Astrocyte (in vitro differentiated cells and primary cell): ENCODE measurements around the gene MRPL33. TPM values are rescaled to one million over a fixed set of nuclear protein-coding genes. Genes with fewer than 3 reads are reported as not detected.

Experiments
- DNase-seq: peaks from one replicate; pipeline ENCODE4 v3.0.0-alpha.2; 2010; ENCODE audit warnings: low read depth
- FAIRE-seq: peaks from 2 replicates; lab custom pipeline; 2011; peaks lifted over from hg19 to GRCh38; lab: Jason Lieb, UNC
- H2AFZ ChIP-seq: 2 replicates; pipeline ENCODE4 v1.6.0; 2012; ENCODE audit warnings: low read depth, low read length, inconsistent platforms
- H3K27ac ChIP-seq: 2 replicates; pipeline ENCODE4 v1.5.1; 2011; ENCODE audit warnings: low read depth, low read length, inconsistent platforms
- H3K27me3 ChIP-seq: 2 replicates; pipeline ENCODE4 v1.6.0; 2011; ENCODE audit warnings: low read length, inconsistent platforms; ENCODE audit not compliant: insufficient read depth
- H3K36me3 ChIP-seq: 2 replicates; pipeline ENCODE4 v1.5.1; 2011; ENCODE audit warnings: low read length, inconsistent platforms; ENCODE audit not compliant: insufficient read depth
- H3K4me1 ChIP-seq: 2 replicates; pipeline ENCODE4 v1.5.1; 2011; ENCODE audit warnings: low read length, inconsistent platforms; ENCODE audit not compliant: insufficient read depth
- H3K4me2 ChIP-seq: 2 replicates; pipeline ENCODE4 v1.6.0; 2012; ENCODE audit warnings: low read length, inconsistent platforms
- H3K4me3 ChIP-seq: 2 replicates; pipeline ENCODE4 v1.5.1; 2011; ENCODE audit warnings: low read depth, mild to moderate bottlenecking, low read length, inconsistent platforms; ENCODE audit not compliant: insufficient read depth
- H3K79me2 ChIP-seq: 2 replicates; pipeline ENCODE4 v1.6.0; 2012; ENCODE audit warnings: mild to moderate bottlenecking, low read length, inconsistent platforms; ENCODE audit not compliant: insufficient read depth
- H3K9ac ChIP-seq: 2 replicates; pipeline ENCODE4 v1.6.0; 2012; ENCODE audit warnings: mild to moderate bottlenecking, low read length, inconsistent platforms
- H3K9me3 ChIP-seq: 2 replicates; pipeline ENCODE4 v1.5.1; 2012; ENCODE audit warnings: low read depth, mild to moderate bottlenecking, low read length, inconsistent platforms; ENCODE audit not compliant: insufficient read depth
- H4K20me1 ChIP-seq: 2 replicates; pipeline ENCODE4 v1.6.0; 2012; ENCODE audit warnings: low read length, inconsistent platforms; ENCODE audit not compliant: insufficient read depth
- H3K27ac Mint-ChIP-seq: one replicate; pipeline ENCODE4 v1.8.0; 2021; ENCODE audit warnings: mild to moderate bottlenecking, mixed read lengths; ENCODE audit not compliant: unreplicated experiment
- H3K27me3 Mint-ChIP-seq: one replicate; pipeline ENCODE4 v1.8.0; 2021; ENCODE audit warnings: low read depth, mixed read lengths; ENCODE audit not compliant: unreplicated experiment
- H3K36me3 Mint-ChIP-seq: one replicate; pipeline ENCODE4 v1.8.0; 2021; ENCODE audit warnings: low read depth, mixed read lengths; ENCODE audit not compliant: unreplicated experiment
- H3K4me1 Mint-ChIP-seq: one replicate; pipeline ENCODE4 v1.8.0; 2021; ENCODE audit warnings: low read depth, mixed read lengths; ENCODE audit not compliant: unreplicated experiment
- H3K4me3 Mint-ChIP-seq: one replicate; pipeline ENCODE4 v1.8.0; 2021; ENCODE audit warnings: mild to moderate bottlenecking, moderate library complexity, mixed read lengths; ENCODE audit not compliant: unreplicated experiment
- H3K9me3 Mint-ChIP-seq: one replicate; pipeline ENCODE4 v1.8.0; 2021; ENCODE audit warnings: mild to moderate bottlenecking, mixed read lengths; ENCODE audit not compliant: unreplicated experiment
- EZH2 ChIP-seq: IDR thresholded peaks from 2 replicates; pipeline ENCODE4 v1.6.1; 2012; ENCODE audit warnings: mild to moderate bottlenecking, low read length, inconsistent platforms; ENCODE audit not compliant: insufficient read depth
- total RNA-seq: library from RNA; stranded (reverse); gene quantifications from 2 replicates; pipeline ENCODE4 v1.2.1, GENCODE V29; 2021
- TF ChIP-seq, protein P1 (sequence below): IDR thresholded peaks from 2 replicates; pipeline ENCODE4 v1.5.1; 2011; ENCODE audit warnings: low read depth, mild to moderate bottlenecking, inconsistent platforms, low read length, moderate library complexity; ENCODE audit not compliant: insufficient read depth

MRPL33 gene
- total RNA-seq, 1 donor from 2014 or later: 85.3 TPM

- no peak overlapping the region for H2AFZ ChIP-seq
- H3K27me3 ChIP-seq: no peaks in the 10 kb centered on the region
- peaks cover 6% of the 10 kb centered on the region for H3K36me3 ChIP-seq
- no peak overlapping the region for H3K27ac ChIP-seq
- no peaks in the 10 kb centered on the region for H3K9me3 ChIP-seq
- peak overlapping the region; percentile 93 for H3K9ac ChIP-seq
- peaks cover 72% of the 10 kb centered on the region for H3K79me2 ChIP-seq
- H3K4me1 ChIP-seq: peaks cover 25% of the 10 kb centered on the region
- FAIRE-seq (no peak), DNase-seq (no peak)
- peaks cover 26% of the 10 kb centered on the region for H3K4me1 Mint-ChIP-seq
- H3K4me3 ChIP-seq: peak overlapping the region; percentile 97
- TF ChIP-seq, protein P1, sequence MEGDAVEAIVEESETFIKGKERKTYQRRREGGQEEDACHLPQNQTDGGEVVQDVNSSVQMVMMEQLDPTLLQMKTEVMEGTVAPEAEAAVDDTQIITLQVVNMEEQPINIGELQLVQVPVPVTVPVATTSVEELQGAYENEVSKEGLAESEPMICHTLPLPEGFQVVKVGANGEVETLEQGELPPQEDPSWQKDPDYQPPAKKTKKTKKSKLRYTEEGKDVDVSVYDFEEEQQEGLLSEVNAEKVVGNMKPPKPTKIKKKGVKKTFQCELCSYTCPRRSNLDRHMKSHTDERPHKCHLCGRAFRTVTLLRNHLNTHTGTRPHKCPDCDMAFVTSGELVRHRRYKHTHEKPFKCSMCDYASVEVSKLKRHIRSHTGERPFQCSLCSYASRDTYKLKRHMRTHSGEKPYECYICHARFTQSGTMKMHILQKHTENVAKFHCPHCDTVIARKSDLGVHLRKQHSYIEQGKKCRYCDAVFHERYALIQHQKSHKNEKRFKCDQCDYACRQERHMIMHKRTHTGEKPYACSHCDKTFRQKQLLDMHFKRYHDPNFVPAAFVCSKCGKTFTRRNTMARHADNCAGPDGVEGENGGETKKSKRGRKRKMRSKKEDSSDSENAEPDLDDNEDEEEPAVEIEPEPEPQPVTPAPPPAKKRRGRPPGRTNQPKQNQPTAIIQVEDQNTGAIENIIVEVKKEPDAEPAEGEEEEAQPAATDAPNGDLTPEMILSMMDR: no peak
- no peak for TF ChIP-seq EZH2
- H3K4me3 Mint-ChIP-seq: peak overlapping the region; percentile 98
- H3K9me3 Mint-ChIP-seq: no peaks in the 10 kb centered on the region
- H3K36me3 Mint-ChIP-seq: peaks cover 10% of the 10 kb centered on the region
- no peaks in the 10 kb centered on the region for H3K27me3 Mint-ChIP-seq
- H3K27ac Mint-ChIP-seq: peak overlapping the region; percentile 14
- peak overlapping the region; percentile 86 for H3K4me2 ChIP-seq
- H4K20me1 ChIP-seq: peaks cover 10% of the 10 kb centered on the region
Observed at GRCh38 chr2:27773959-27774358, 2.4 kb downstream of the MRPL33 start.

DNA sequence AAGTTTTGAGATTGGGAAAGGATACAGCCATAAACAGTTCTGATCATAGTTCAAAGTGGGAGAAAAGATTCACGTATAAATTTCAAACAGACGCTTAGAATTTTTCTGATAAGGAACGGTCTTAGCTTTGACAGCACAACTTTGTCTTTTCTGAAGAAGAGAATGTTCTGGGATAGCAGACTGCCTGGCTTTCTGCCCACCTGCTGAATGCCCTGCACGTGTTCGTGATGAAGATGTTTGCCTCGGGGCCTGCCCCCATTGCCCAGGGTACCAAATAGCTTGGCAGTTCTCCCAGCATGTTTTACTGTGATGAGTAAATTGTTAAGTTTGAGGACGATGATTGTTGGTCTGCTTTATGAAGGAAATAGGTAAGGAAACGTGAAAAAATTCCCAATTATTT lies 4.6 kb downstream of the MRPL33 start:
- peaks cover 10% of the 10 kb centered on the region for H3K36me3 Mint-ChIP-seq
- H3K9me3 ChIP-seq: no peaks in the 10 kb centered on the region

DNA sequence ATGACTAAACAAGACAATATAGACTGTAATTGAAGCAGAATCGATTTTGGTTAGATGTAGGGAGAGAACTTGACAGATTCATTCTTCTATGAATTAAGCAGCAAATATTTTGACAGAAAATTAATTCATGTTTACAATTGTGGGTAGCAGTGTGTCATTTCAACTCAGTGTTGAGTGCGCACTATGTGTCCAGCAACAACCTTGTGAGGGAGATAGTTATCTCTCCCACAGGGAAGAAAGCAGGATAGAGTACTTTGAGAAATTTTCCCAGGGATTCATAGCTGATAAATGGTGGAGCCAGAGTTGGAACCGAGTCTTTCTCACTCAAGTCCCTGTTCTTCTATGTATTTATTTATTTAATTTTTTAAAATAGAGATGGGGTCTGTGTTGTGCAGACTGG lies 5.2 kb downstream of the MRPL33 start:
- no peak overlapping the region for H3K9ac ChIP-seq
- H3K4me1 Mint-ChIP-seq: peaks cover 29% of the 10 kb centered on the region
- H3K36me3 ChIP-seq: peaks cover 9% of the 10 kb centered on the region
- TF ChIP-seq, protein P1: no peak
- TF ChIP-seq EZH2: no peak
- FAIRE-seq (no peak), DNase-seq (no peak)
- no peak overlapping the region for H2AFZ ChIP-seq
- no peak overlapping the region for H3K4me3 Mint-ChIP-seq
- H3K36me3 Mint-ChIP-seq: peaks cover 10% of the 10 kb centered on the region
- no peak overlapping the region for H3K4me2 ChIP-seq
- H3K9me3 ChIP-seq: no peaks in the 10 kb centered on the region
- H3K27me3 Mint-ChIP-seq: no peaks in the 10 kb centered on the region
- H3K27ac Mint-ChIP-seq: no peak overlapping the region
- no peak overlapping the region for H3K4me3 ChIP-seq
- no peaks in the 10 kb centered on the region for H3K27me3 ChIP-seq
- peaks cover 10% of the 10 kb centered on the region for H4K20me1 ChIP-seq
- H3K27ac ChIP-seq: no peak overlapping the region
- H3K79me2 ChIP-seq: peaks cover 83% of the 10 kb centered on the region
- no peaks in the 10 kb centered on the region for H3K9me3 Mint-ChIP-seq
- H3K4me1 ChIP-seq: peaks cover 20% of the 10 kb centered on the region

More for the DNA sequence above, 4.6 kb downstream of the MRPL33 start:
- DNase-seq: peak; percentile 40
- H3K4me1 Mint-ChIP-seq: peaks cover 31% of the 10 kb centered on the region
- Histone ChIP-seq H4K20me1 (peaks cover 10% of the 10 kb centered on the region), H3K4me2 (peak overlapping the region; percentile 3), H3K4me1 (peaks cover 23% of the 10 kb centered on the region), H3K9ac (no peak overlapping the region), H2AFZ (no peak overlapping the region), H3K36me3 (peaks cover 9% of the 10 kb centered on the region), H3K79me2 (peaks cover 85% of the 10 kb centered on the region), H3K27ac (no peak overlapping the region), H3K27me3 (no peaks in the 10 kb centered on the region), H3K4me3 (no peak overlapping the region)
- FAIRE-seq: no peak
- H3K27ac Mint-ChIP-seq: peak overlapping the region; percentile 4
- no peak for TF ChIP-seq EZH2
- TF ChIP-seq, protein P1: no peak
- H3K27me3 Mint-ChIP-seq: no peaks in the 10 kb centered on the region
- H3K9me3 Mint-ChIP-seq: no peaks in the 10 kb centered on the region
- peak overlapping the region; percentile 37 for H3K4me3 Mint-ChIP-seq
